GM18511 (cell line): ENCODE measurements around the gene LSM7.

Experiments used
- ATAC-seq: cut with Tn5 transposase; IDR thresholded peaks from one replicate; pipeline ENCODE4 v1.9.1; 2021; ENCODE audit warnings: mild to moderate bottlenecking, moderate library complexity; ENCODE audit not compliant: unreplicated experiment

LSM7 gene

GRCh38 chr19:2305452-2306280 lies 22.7 kb downstream of the LSM7 start:
- ATAC-seq: no peak

GRCh38 chr19:2303211-2303798 lies 25.1 kb downstream of the LSM7 start:
- no peak for ATAC-seq

- ATAC-seq: no peak
These were observed 25.8 kb downstream of the LSM7 start for GRCh38 chr19:2302319-2303210.

GRCh38 chr19:2300533-2300932 lies 27.9 kb downstream of the LSM7 start:
- no peak for ATAC-seq

- no peak for ATAC-seq
These were observed 32.2 kb downstream of the LSM7 start for GRCh38 chr19:2296141-2296540.

GRCh38 chr19:2294687-2295335 lies 33.6 kb downstream of the LSM7 start:
- ATAC-seq: no peak

GRCh38 chr19:2291185-2291751 lies 37.1 kb downstream of the LSM7 start:
- no peak for ATAC-seq

GRCh38 chr19:2290441-2291184 lies 37.8 kb downstream of the LSM7 start:
- no peak for ATAC-seq

- peak; percentile 49 for ATAC-seq
These were observed 38.5 kb downstream of the LSM7 start for GRCh38 chr19:2289714-2290435.

- ATAC-seq: peak; percentile 24
These were observed 39.3 kb downstream of the LSM7 start for GRCh38 chr19:2288818-2289713.

- no peak for ATAC-seq
These were observed 40.0 kb downstream of the LSM7 start for GRCh38 chr19:2288338-2288817.

- ATAC-seq: no peak
These were observed 40.6 kb downstream of the LSM7 start for GRCh38 chr19:2287585-2288337.

GRCh38 chr19:2286402-2287140 lies 41.8 kb downstream of the LSM7 start:
- no peak for ATAC-seq

- no peak for ATAC-seq
These were observed 44.4 kb downstream of the LSM7 start for GRCh38 chr19:2283835-2284507.

GRCh38 chr19:2282862-2283237 lies 45.5 kb downstream of the LSM7 start:
- no peak for ATAC-seq
